K562 (cell line): ENCODE results near the gene PPL. TPM values are rescaled to one million over a fixed set of nuclear protein-coding genes. Genes with fewer than 3 reads are reported as not detected.
A peak's percentile ranks its signal among the peaks of the same experiment; 100 is the strongest.

Experiments
- ATAC-seq: fragments of 200-7000 bp; cut with Tn5 transposase; 3 replicates; pipeline ENCODE4 v1.9.1; 2020; ENCODE audit warnings: moderate library complexity
- BruUV-seq: library from RNA; stranded (reverse); fragments of 400-500 nt; replicated peaks from 2 replicates; lab custom pipeline; 2021; lab: Mats Ljungman, UMichigan
- CTCF ChIA-PET: fragments of 300-600 bp; formaldehyde crosslinking; extraction: SDS; loops from one replicate; lab custom pipeline; 2021; ENCODE audit warnings: low intra/inter-chr PET ratio; lab: Yijun Ruan, JAX
- POLR2A ChIA-PET: fragments of 300-600, 350-650 bp; sonication (Branson Sonifier 250); formaldehyde crosslinking; extraction: SDS; loops from one replicate; lab custom pipeline; 2021; ENCODE audit warnings: antibody characterized with exemption, inconsistent platforms; lab: Yijun Ruan, JAX
- DNase-seq, 4 experiments: peaks; one replicate each; pipeline versions ENCODE4 v3.0.0 to v3.0.0-alpha.2; 2011 to 2018; ENCODE audit warnings: low spot score in 3 of 4, mixed read lengths in 3 of 4; ENCODE audit errors: extremely low read depth in 1 of 4
- FAIRE-seq: peaks from 2 replicates; lab custom pipeline; 2011; peaks lifted over from hg19 to GRCh38; lab: Jason Lieb, UNC
- H2AFZ ChIP-seq: 2 replicates; pipeline ENCODE4 v1.6.0; 2011; ENCODE audit warnings: low read depth, low read length, control low read depth, inconsistent platforms
- H3K27ac ChIP-seq: fragments of 200-600 bp; 3 replicates; pipeline ENCODE4 v1.8.0; 2011; ENCODE audit warnings: low read depth, mild to moderate bottlenecking, control low read depth, inconsistent platforms, low read length, moderate library complexity, mixed read lengths; ENCODE audit errors: extremely low read depth
- H3K27me3 ChIP-seq, 2 experiments: fragments of 300-600 bp in 1 of 2; 2 replicates in 1 of 2; 3 replicates in 1 of 2; pipeline versions ENCODE4 v1.6.0 to v1.8.0; 2011; ENCODE audit warnings: inconsistent platforms in 2 of 2, low read length in 2 of 2, mild to moderate bottlenecking in 1 of 2, mixed read lengths in 1 of 2, moderate library complexity in 1 of 2; ENCODE audit not compliant: control insufficient read depth in 2 of 2, insufficient read depth in 2 of 2
- H3K36me3 ChIP-seq: fragments of 300-600 bp; 3 replicates; pipeline ENCODE4 v1.8.0; 2011; ENCODE audit warnings: mild to moderate bottlenecking, low read length, inconsistent platforms; ENCODE audit not compliant: control insufficient read depth, insufficient read depth
- H3K4me1 ChIP-seq, 2 experiments: fragments of 200-600 bp in 1 of 2; replicated peaks in 1 of 2; 2 replicates in 1 of 2; 3 replicates in 1 of 2; pipeline versions ENCODE4 v1.5.1 to v1.8.0; 2011; ENCODE audit warnings: inconsistent platforms in 2 of 2, low read length in 2 of 2, mild to moderate bottlenecking in 1 of 2, mixed read lengths in 1 of 2, moderate library complexity in 1 of 2; ENCODE audit not compliant: control insufficient read depth in 2 of 2, insufficient read depth in 2 of 2
- H3K4me2 ChIP-seq: 2 replicates; pipeline ENCODE4 v1.6.1; 2011; ENCODE audit warnings: low read length, control low read depth, inconsistent platforms, mixed read lengths; ENCODE audit not compliant: insufficient read depth
- H3K4me3 ChIP-seq: fragments of 200-600 bp; sonication (generic), shearing (Covaris generic); 2 replicates; pipeline ENCODE4 v1.5.1; 2016; ENCODE audit warnings: control low read depth, inconsistent platforms
- H3K79me2 ChIP-seq: fragments of 200-600 bp; 3 replicates; pipeline ENCODE4 v1.8.0; 2011; ENCODE audit warnings: low read length, inconsistent platforms; ENCODE audit not compliant: control insufficient read depth, insufficient read depth
- H3K9ac ChIP-seq, 2 experiments: 2 replicates each; pipeline versions ENCODE4 v1.6.0 to v1.6.1; 2011; ENCODE audit warnings: low read depth in 2 of 2, low read length in 2 of 2, control low read depth in 1 of 2, inconsistent platforms in 1 of 2, mild to moderate bottlenecking in 1 of 2, mixed read lengths in 1 of 2; ENCODE audit not compliant: insufficient read depth in 1 of 2
- H3K9me1 ChIP-seq: one replicate; pipeline ENCODE4 v1.6.0; 2011; ENCODE audit warnings: inconsistent platforms, mild to moderate bottlenecking, low read length, moderate library complexity; ENCODE audit not compliant: control insufficient read depth, insufficient read depth
- H3K9me3 ChIP-seq: replicated peaks from 2 replicates; pipeline ENCODE4 v1.5.1; 2011; ENCODE audit warnings: low read depth, low read length, inconsistent platforms; ENCODE audit not compliant: control insufficient read depth, insufficient read depth
- H4K20me1 ChIP-seq: replicated peaks from 2 replicates; pipeline ENCODE4 v1.6.1; 2011; ENCODE audit warnings: low read length, inconsistent platforms, mixed read lengths; ENCODE audit not compliant: control insufficient read depth, insufficient read depth
- CBX8 ChIP-seq: fragments of 200-600 bp; sonication (generic); IDR thresholded peaks from 2 replicates; pipeline ENCODE4 v1.6.1; 2012; ENCODE audit warnings: borderline replicate concordance, mixed run types, low read depth, mild to moderate bottlenecking, moderate library complexity, mixed read lengths, low read length, control low read depth, inconsistent platforms; ENCODE audit not compliant: poor library complexity, severe bottlenecking; ENCODE audit errors: extremely low read depth
- CXXC5 ChIP-seq: fragments of 250-450 bp; sonication (Bioruptor Pico); IDR thresholded peaks from 2 replicates; pipeline ENCODE4 v1.8.0; 2022; ENCODE audit warnings: inconsistent platforms, mild to moderate bottlenecking, moderate library complexity
- HDAC8 ChIP-seq: fragments of 450-650 bp; IDR thresholded peaks from 2 replicates; pipeline ENCODE4 v1.6.1; 2016; ENCODE audit warnings: mild to moderate bottlenecking, missing genetic modification characterization, moderate library complexity, missing compliant biosample characterization
- NEUROD1 ChIP-seq: fragments of 150-350 bp; IDR thresholded peaks from 2 replicates; pipeline ENCODE4 v1.6.1; 2014; ENCODE audit warnings: borderline replicate concordance, low read length, low read depth; ENCODE audit not compliant: partially characterized antibody
- PML ChIP-seq: IDR thresholded peaks from 2 replicates; pipeline ENCODE4 v1.6.1; 2012; ENCODE audit warnings: low read length, inconsistent platforms
- POLR2G ChIP-seq: fragments of 200-400 bp; formaldehyde crosslinking; IDR thresholded peaks from 2 replicates; pipeline ENCODE4 v1.6.1; 2017; ENCODE audit warnings: low read depth, mild to moderate bottlenecking, antibody characterized with exemption, low read length, moderate library complexity
- ZFP36 ChIP-seq: fragments of 150-350 bp; IDR thresholded peaks from 2 replicates; pipeline ENCODE4 v1.6.1; 2018; ENCODE audit warnings: low read length, low read depth; ENCODE audit not compliant: partially characterized antibody
- ZNF184 ChIP-seq: sonication (generic); formaldehyde crosslinking; IDR thresholded peaks from 2 replicates; pipeline ENCODE4 v1.5.0; 2020; ENCODE audit warnings: missing genetic modification reagents
- ZSCAN29 ChIP-seq: fragments of 450-650 bp; IDR thresholded peaks from 2 replicates; pipeline ENCODE4 v1.6.1; 2017
- WGBS: fragments of 100-300 bp; shearing (Covaris generic); methylation state at CpG from one replicate; pipeline ENCODE4 v1.1.6; 2016; ENCODE audit warnings: low coverage, mixed read lengths; ENCODE audit not compliant: insufficient coverage; ENCODE audit errors: missing lambda C conversion rate; 5-methylcytosine and 5-hydroxymethylcytosine counted together
- in situ Hi-C: fragments of 300-500 bp; cut with MboI; formaldehyde crosslinking; loops from 4 replicates; pipeline ENCODE4 v1.15.0; 2018; ENCODE audit warnings: inconsistent platforms, mixed read lengths
- intact Hi-C: fragments of 100-400 bp; cut with micrococcal nuclease; formaldehyde crosslinking; loops from 2 replicates; pipeline ENCODE4 v1.14.2; 2022
- polyA plus RNA-seq, 8 experiments: library from polyadenylated mRNA; depleted of rRNA in 4 of 8; stranded (reverse) in 5 of 8; unstranded in 3 of 8; fragments of >200 nt; fragmentation: Nextera tagmentation in 2 of 8; fragmentation: Illumina TruSeq in 1 of 8; extraction: Ambion mirVana in 2 of 8; extraction: Trizol in 1 of 8; gene quantifications; 2 replicates each; pipeline versions ENCODE4 v1.2.1 to v1.2.3, GENCODE V29; 2011 to 2014; ENCODE audit warnings: inconsistent platforms in 1 of 8, missing spikeins in 1 of 8
- total RNA-seq, 7 experiments: library from RNA; depleted of rRNA in 6 of 7; stranded (reverse); fragments of >200 nt in 6 of 7; fragmentation: Illumina TruSeq in 2 of 7; extraction: Trizol in 2 of 7; gene quantifications; 2 replicates each; pipeline versions ENCODE4 v1.2.1 to v1.2.3, GENCODE V29; 2011 to 2021; ENCODE audit warnings: low replicate concordance in 1 of 7

PPL gene
- total and polyA plus RNA-seq, 9 of the 15 experiments (the other 6 are each of a cell fraction or from before 2014, with no cell fraction given), result 0.01 to 0.15 (median 0.07) TPM; not detected in 3

GRCh38 chr16:4880006-4880580 is 56.9 kb downstream of the PPL start:
- Histone ChIP-seq H3K9me1 (no peaks in the 10 kb centered on the region), H4K20me1 (no peaks in the 10 kb centered on the region), H3K27me3 (no peaks in the 10 kb centered on the region)
- TF ChIP-seq POLR2G (peak; percentile 20; the same call in 1 of the 2 replicates), ZNF184 (CRISPR knock-in tag) (no peak)
- TF ChIP-seq, all 486 proteins: peak for 1
- ChIA-PET POLR2A (interaction anchor here (1.1 to 1.5 kb wide), 2 partner anchors 10 to 12 kb away, joined by 3 to 4 read pairs; no protein-coding TSS in a partner anchor), CTCF (no interaction called here)
- intact Hi-C loops (loop anchor here (10.0 kb wide), 1 partner anchor 55 kb away; the partner anchor contains the start of gene PPL), in situ Hi-C loops (no loop called here)
- Histone ChIP-seq H3K4me1 (peaks cover 8 to 25% of the 10 kb centered on the region in 2 experiments; a peak in 3 of 5 replicates), H3K4me3 (no peak overlapping the region), H3K4me2 (no peak overlapping the region), H3K36me3 (peaks cover 93% of the 10 kb centered on the region), H3K79me2 (no peaks in the 10 kb centered on the region), H3K9ac (no peak overlapping the region), H3K9me3 (peaks cover 7% of the 10 kb centered on the region; the same call in 1 of the 2 replicates), H2AFZ (no peak overlapping the region), H3K27ac (no peak overlapping the region)
- ATAC-seq, result no peak
- WGBS, result 92% methylated on average over 15 of the region's 17 CpGs
- BruUV-seq, result no TSS peak
- no peak for DNase-seq
- no peak for FAIRE-seq

DNA sequence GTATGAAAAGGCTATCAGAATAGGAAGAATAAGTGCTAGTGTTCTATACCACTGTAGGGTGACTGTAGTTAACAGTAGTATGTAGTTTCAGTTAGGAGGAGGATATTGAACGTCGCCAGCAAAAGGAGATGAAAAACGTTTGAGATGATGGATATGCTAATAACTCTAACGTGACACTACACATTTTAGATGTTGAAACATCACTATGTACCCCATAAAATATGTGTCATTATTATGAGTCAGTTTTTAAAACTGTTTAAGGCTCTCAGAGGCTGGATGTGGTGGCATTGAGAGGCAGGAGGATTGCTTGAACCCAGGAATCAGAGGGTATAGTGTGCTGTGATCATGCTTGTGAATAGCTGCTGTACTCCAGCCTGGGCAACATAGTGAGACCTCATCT is 57.9 kb downstream of the PPL start:
- no peaks in the 10 kb centered on the region for H3K27me3 ChIP-seq
- H3K4me1 ChIP-seq, result peaks cover 8 to 17% of the 10 kb centered on the region in 2 experiments; a peak in 2 of 5 replicates
- TF ChIP-seq HDAC8 (tag) (no peak), ZFP36 (no peak), ZSCAN29 (no peak), CBX8 (no peak), CXXC5 (CRISPR knock-in tag) (no peak), PML (no peak), NEUROD1 (no peak)
- H3K4me2 ChIP-seq, result no peak overlapping the region
- no peak overlapping the region for H3K4me3 ChIP-seq
- H3K9me3 ChIP-seq, result peaks cover 3% of the 10 kb centered on the region; the same call in 1 of the 2 replicates
- ATAC-seq (no peak), DNase-seq (no peak), FAIRE-seq (no peak)
- intact Hi-C loops (no loop called here), in situ Hi-C loops (no loop called here)
- H2AFZ ChIP-seq, result no peak overlapping the region
- H3K27ac ChIP-seq, result no peak overlapping the region
- no peaks in the 10 kb centered on the region for H3K79me2 ChIP-seq
- no peaks in the 10 kb centered on the region for H4K20me1 ChIP-seq
- POLR2A ChIA-PET, result interaction anchor here (1.1 to 1.5 kb wide), 2 partner anchors 9 to 11 kb away, joined by 3 to 4 read pairs; no protein-coding TSS in a partner anchor
- H3K9ac ChIP-seq, result no peak overlapping the region
- H3K36me3 ChIP-seq, result peaks cover 93% of the 10 kb centered on the region
- no peaks in the 10 kb centered on the region for H3K9me1 ChIP-seq
- 55% methylated on average over 4 of the region's 4 CpGs for WGBS
- CTCF ChIA-PET, result no interaction called here
- no TSS peak for BruUV-seq
